Mammary epithelial cell (primary cell): Measurements from ENCODE around the gene ACSF3.

ENCODE experiments used
- CTCF ChIP-seq, 2 donors: IDR thresholded peaks in 1 of 2; conservative IDR thresholded peaks in 1 of 2; 2 replicates each; pipeline ENCODE4 v1.5.1; 2011 to 2012; ENCODE audit warnings: inconsistent platforms in 2 of 2, low read length in 2 of 2, mild to moderate bottlenecking in 2 of 2, control low read depth in 1 of 2, low read depth in 1 of 2; ENCODE audit not compliant: insufficient read depth in 1 of 2; ENCODE audit errors: extremely low read depth in 1 of 2
- EZH2 ChIP-seq: IDR thresholded peaks from 2 replicates; pipeline ENCODE4 v1.6.1; 2012; ENCODE audit warnings: low read length, inconsistent platforms, borderline replicate concordance

DNA sequence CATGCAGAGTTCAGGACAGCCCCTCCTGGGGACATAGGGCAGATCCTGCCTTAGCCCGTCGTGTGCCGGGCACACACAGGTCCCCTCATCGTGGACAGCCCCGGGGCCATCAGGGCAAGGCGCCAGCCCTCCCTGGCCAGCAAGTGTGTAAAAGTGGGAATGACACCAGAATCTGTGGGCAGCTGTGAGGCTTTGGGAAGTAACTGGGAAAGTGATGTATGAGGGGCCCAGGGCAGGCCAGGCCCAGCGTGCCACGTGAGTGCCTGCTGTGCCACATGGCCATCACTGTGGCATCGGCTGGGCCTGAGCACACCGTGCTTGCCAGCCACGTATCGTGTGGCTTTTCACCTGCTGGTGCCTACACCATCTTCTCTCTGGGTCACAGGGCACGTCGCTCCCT is 26.6 kb downstream of the ACSF3 start:
- TF ChIP-seq CTCF (conservative IDR thresholded peaks at IDR 0.05 in 1 of 2, IDR thresholded peaks at IDR 0.05 in 1 of 2; ENCODE audit: extremely low read depth in 1 of 2, insufficient read depth in 1 of 2, low read depth in 1 of 2, low read length in 2 of 2) (no peak), EZH2 (no peak)
